Fibroblast of villous mesenchyme (primary cell): ENCODE measurements around the gene TLL2. TPM values are rescaled to one million over a fixed set of nuclear protein-coding genes. Genes with fewer than 3 reads are reported as not detected.
A peak's percentile ranks its signal among the peaks of the same experiment; 100 is the strongest.
"Not testable (repeated sequence)": the region's sequence is repeated elsewhere in the genome, so short reads cannot be mapped to it uniquely, and the experiment has no call there.

ENCODE experiments used
- DNase-seq: peaks from one replicate; pipeline ENCODE4 v3.0.0-alpha.2; 2010; ENCODE audit warnings: low read depth
- H3K4me3 ChIP-seq: 2 replicates; pipeline ENCODE4 v1.5.1; 2011; ENCODE audit warnings: low read depth, mild to moderate bottlenecking, low read length
- CTCF ChIP-seq: IDR thresholded peaks from 2 replicates; pipeline ENCODE4 v1.5.1; 2012; ENCODE audit warnings: low read depth, mild to moderate bottlenecking, low read length; ENCODE audit not compliant: insufficient read depth
- total RNA-seq: library from RNA; depleted of rRNA; stranded (reverse); fragments of >200 nt; gene quantifications from 2 replicates; pipeline ENCODE4 v1.2.3, GENCODE V29; 2012

Gene TLL2
- under 0.01 TPM in 1 of 2 replicates, not detected in the other for total RNA-seq

- peak; percentile 89 for DNase-seq
- peak within 1 kb of the TSS; percentile 51 for H3K4me3 ChIP-seq
- peak; percentile 61 for TF ChIP-seq CTCF
These were observed at the start of gene TLL2 for GRCh38 chr10:96513698-96514561. TSS of gene TLL2 (minus strand) at chr10:96513926. CDS start at chr10:96513685, 241 bp downstream.

GRCh38 chr10:96560966-96561887, 47.5 kb upstream of the TLL2 start:
- no peak for TF ChIP-seq CTCF
- H3K4me3 ChIP-seq = no peak overlapping the region
- DNase-seq = no peak

- DNase-seq = no peak
- no peak for TF ChIP-seq CTCF
- no peak overlapping the region for H3K4me3 ChIP-seq
These were observed 46.8 kb upstream of the TLL2 start for GRCh38 chr10:96560489-96560888.

GRCh38 chr10:96556003-96556402, 42.3 kb upstream of the TLL2 start:
- H3K4me3 ChIP-seq = no peak overlapping the region
- DNase-seq = peak; percentile 19
- peak; percentile 36 for TF ChIP-seq CTCF

- no peak for TF ChIP-seq CTCF
- no peak overlapping the region for H3K4me3 ChIP-seq
- no peak for DNase-seq
These were observed 41.6 kb upstream of the TLL2 start for GRCh38 chr10:96555330-96555729.

GRCh38 chr10:96548589-96548988, 34.9 kb upstream of the TLL2 start:
- no peak overlapping the region for H3K4me3 ChIP-seq

GRCh38 chr10:96545558-96545957, 31.8 kb upstream of the TLL2 start:
- not testable (repeated sequence) for DNase-seq, H3K4me3 ChIP-seq

More at GRCh38 chr10:96548589-96548988, 34.9 kb upstream of the TLL2 start:
- DNase-seq = no peak
- no peak for TF ChIP-seq CTCF
